HG03521 (cell line): ENCODE data around the gene OR2T3.
"Not testable (repeated sequence)": the region's sequence is repeated elsewhere in the genome, so short reads cannot be mapped to it uniquely, and the experiment has no call there.

Experiments
- ATAC-seq: cut with Tn5 transposase; IDR thresholded peaks from one replicate; pipeline ENCODE4 v1.9.1; 2021; ENCODE audit warnings: mild to moderate bottlenecking, moderate library complexity; ENCODE audit not compliant: unreplicated experiment

OR2T3 gene

DNA sequence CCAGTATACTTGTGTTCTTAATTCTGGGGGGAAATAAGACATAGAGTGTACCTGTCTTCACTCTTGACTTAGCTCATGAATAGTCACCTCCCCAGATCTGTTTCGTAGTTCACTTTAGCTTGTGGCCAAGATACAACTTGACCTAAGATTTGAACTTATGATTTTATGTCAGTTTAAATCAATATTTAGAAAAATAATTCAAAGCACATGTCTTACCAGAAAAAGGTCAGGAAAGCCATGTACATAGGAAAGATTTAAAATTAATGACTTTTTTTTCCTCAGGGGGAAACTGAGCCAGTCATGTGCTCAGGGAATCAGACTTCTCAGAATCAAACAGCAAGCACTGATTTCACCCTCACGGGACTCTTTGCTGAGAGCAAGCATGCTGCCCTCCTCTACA, at the start of gene OR2T3:
Gene OR2T3, plus strand, starts transcription at position 301 of the 400 bp plus-strand sequence. Its CDS starts 0 bp downstream, at position 301.
- ATAC-seq, result not testable (repeated sequence)

DNA sequence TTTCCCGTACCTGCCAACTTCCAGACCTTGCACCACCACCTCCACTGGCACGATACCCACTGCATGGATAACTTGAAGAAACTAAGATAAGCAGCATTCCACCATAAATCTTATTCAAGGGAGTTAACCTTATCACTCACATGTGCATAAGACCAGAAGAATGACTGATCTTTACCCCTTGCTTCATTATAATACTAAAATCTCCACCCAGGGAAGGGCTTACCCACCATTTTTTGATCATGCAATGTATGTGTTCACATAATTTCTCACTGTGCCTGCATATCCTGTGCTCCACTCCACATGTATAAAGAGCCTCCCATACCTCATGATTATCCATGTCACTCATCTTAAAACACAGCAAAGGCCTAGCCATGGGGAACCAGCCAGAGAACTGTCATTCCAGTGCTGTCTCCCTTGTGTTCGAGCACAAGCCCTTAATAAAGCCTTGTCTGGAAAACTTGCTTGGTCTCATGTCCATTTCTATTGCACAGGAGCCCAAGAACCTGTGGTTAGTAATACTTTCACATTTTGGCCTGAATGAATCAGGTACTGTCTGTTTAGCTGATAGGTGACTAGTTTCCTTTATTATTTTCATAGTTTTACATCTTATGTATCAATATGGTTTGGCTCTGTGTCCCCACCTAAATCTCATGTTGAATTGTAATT, 45.5 kb upstream of the OR2T3 start:
- not testable (repeated sequence) for ATAC-seq

DNA sequence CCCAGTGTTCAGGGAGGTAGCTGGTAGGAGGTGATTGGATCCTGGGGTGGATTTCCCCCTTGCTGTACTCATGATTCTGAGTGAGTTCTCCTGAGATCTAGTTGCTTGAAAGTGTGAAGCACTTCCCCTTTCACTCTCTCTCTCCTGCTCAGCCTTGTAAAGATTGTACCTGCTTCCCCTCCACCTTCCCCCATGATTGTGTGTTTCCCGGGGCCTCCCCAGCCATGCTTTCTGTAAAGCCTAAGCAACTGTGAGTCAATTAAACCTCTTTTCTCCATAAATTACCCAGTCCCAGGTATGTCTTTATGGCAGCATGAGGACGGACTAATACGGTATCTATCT, 45.0 kb upstream of the OR2T3 start:
- ATAC-seq, result peak; percentile 69

DNA sequence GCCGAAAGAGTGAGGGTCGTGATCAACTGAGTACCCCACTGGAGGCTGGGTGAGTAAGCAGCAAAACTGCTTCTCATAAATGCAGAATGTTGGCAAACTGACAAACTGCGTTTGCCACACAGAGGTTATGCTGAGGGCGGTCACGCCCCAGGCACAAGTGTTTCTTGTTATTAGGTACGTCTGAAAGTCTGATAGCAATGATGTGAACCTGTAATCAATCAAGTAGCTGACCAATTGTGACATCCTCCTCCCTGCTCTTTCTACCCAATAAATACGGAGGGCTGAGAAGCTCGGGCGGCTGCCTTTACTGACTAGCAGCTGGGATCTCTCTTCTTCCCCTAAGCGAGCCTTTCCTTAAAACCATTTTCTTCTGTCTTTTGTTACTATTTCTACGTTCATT, 41.5 kb upstream of the OR2T3 start:
- not testable (repeated sequence) for ATAC-seq

GRCh38 chr1:248432201-248432600, 41.0 kb upstream of the OR2T3 start:
- ATAC-seq, result peak; percentile 34

DNA sequence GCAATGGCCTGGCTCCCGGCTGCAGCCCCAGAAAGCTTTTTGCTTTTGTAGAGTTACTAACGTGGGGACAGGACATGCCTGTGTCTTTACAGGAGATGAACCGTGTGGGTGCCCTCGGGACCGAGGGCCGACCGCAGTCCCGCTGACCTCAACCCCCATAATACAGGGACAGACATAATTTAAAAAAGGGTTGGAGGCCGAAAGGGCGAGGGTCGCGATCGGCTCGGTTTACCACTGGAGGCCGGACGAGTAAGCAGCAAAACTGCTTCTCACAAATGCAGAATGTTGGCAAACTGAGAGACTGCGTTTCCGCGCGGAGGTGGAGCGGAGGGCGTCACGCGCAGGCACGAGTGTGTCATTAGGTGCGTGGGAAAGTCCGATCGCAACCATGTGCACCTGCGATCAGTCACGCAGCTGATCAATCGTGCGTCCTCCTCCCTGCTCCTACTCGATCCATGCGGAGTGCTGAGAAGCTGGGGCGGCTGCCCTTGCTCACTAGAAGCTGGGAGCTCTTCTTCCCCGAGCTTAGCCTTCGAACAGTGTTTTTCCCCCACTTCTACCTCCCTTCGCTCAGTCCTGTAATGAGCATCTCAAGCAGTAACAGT, 39.2 kb upstream of the OR2T3 start:
- ATAC-seq, result not testable (repeated sequence)

GRCh38 chr1:248434913-248435312, 38.2 kb upstream of the OR2T3 start:
- ATAC-seq, result not testable (repeated sequence)

DNA sequence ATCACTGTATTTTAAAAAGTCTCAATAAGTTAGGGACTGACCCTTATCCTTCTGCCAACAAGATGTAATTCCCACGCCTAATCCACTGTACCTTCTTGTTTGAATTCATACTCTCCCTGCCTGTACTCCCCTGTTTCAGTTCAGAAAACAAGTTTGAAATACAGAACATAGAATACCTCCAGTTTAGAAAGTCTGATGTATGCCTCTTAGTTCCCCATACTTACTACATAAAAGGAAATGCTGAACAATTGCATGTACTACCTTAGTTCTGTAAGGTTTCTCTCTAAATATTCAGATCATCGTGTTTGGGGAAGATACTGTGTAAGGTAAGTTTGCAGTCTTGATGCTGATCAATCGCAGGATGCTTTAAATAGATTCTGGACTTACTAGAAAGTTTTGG, 36.8 kb upstream of the OR2T3 start:
- not testable (repeated sequence) for ATAC-seq

GRCh38 chr1:248438668-248439067, 34.5 kb upstream of the OR2T3 start:
- not testable (repeated sequence) for ATAC-seq

- ATAC-seq, result not testable (repeated sequence)
Observed at GRCh38 chr1:248439283-248439682, 33.9 kb upstream of the OR2T3 start.

DNA sequence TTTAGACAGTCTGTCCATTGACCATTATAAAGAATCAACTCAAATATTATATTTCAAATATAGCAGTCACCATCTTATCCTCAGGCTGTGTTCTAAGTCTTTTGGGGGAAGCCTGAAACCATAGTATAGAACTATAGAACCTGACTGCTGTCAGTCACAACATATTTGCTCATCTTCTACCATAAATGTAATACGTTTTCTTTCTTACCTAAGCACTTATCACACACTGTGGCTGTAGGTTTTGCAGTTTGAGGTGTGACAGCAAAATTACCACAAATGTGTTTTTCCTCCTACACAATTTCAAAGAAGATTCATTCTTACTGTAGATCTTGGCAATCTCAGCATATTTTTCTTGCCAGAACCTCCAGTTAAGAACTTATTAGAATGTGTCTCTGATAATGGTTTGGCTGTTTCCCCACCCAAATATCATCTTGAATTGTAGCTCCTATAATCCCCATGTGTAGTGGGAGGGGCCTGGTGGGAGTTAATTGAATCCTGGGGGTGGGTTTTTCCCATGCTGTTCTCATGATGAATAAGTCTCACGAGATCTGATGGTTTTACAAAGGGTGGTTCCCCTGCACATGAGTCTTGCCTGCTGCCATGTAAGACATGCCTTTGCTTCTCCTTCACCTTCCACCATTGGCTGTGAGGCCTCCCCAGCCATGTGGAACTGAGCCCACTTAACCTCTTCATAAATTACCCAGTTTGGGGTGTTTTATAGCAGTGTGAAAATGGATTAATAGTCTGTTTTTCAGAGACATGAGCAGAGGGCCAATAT, 30.5 kb upstream of the OR2T3 start:
- ATAC-seq, result not testable (repeated sequence)

DNA sequence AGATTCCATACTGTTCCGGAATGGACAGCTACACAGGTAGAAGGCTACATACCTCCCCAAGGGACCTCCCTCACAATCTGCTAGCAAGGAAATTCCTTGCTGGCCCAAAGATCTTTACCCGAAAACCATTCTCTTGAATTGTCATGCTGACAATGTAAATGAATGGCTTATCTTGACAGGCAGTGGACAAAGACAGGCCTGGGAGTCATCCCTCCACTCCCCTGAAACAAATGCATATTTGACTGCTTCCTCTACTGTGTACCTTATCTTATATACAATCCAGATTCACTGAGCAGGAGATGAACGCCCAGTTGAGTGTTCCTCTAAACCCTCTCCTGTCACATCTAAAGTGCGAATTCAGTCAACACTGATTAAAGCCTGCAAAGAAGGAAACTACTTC, 28.5 kb upstream of the OR2T3 start:
- not testable (repeated sequence) for ATAC-seq

- not testable (repeated sequence) for ATAC-seq
Observed at GRCh38 chr1:248445399-248445798, 27.8 kb upstream of the OR2T3 start, which contains the start of gene OR2T2. Gene OR2T2, plus strand, starts transcription at chr1:248445637. Its CDS starts 7,161 bp downstream, at chr1:248452798.

- peak; percentile 39 for ATAC-seq
Observed at GRCh38 chr1:248448409-248449074, 24.6 kb upstream of the OR2T3 start.

DNA sequence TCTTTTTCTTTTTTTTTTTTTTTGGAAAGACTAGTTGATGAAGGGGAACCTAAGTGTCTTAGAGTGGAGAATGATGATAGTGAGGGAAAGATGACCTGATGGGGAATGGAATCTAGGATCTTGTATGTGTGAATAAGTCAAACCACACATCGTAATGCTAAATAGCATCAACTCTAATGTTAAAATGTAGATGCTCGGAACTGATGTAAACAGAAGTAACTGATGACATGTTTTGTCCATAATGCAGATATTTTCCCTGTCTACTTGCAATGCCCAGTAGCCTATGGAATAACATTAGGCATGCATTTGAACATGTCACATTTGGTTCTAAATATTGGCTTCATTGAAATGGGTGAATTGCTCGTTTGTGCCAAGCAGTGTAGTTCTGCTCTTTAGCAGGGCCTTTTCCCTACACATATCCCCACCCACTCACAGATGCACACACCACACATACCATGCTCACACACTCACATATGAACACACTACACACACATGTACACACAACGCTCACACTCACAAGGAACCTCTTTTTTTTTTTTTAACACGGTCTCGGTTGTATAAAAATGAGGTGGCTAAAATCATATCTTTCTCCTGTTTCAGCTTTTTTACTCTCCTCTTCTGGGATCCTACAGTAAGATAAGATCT, 23.2 kb upstream of the OR2T3 start:
- peak; percentile 9 for ATAC-seq

DNA sequence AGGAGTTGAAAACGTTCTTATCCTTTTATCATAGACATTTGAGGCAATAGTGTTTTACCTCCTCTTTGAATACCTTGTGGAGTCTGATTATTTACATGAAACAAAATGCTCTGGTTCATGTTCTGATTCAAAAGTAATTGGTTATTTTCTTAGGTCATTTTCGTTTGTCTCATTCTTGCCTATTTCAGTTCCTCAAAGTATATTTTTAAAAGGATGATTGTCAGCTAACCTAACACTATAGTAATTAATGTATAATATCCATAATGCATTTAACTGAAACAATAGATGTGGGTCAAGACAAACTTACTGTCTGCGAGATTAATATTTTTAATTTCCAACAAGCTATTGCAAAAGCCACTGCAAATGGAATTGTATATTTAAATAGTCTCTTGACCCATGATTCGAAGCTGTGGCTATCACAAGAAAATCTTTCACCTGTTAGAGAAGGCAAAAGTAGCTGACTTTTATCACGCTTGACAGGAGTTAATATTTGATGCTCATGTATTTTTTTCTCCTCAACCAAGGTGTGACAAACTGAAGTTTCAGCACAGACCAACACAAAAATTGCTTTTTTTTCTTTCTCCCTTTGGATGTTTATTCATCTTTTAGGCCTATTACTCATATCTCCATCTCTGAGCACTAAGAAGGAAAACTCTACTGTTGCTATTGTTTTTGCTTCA, 22.5 kb upstream of the OR2T3 start:
- ATAC-seq, result peak; percentile 58

DNA sequence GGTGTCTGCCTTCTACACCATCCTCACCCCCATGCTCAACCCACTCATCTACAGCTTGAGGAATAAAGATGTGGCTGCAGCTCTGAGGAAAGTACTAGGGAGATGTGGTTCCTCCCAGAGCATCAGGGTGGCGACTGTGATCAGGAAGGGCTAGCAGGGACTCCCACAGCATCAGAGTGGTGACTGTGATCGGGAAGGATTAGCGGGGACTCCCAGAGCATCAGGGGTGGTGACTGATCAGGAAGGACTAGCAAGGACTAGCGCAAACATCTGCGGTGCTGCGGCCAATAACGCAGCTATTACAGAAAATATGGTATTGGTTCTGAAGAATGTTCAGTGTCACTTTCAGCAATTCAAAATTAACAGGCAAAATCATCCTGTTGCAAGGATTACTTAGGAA, 19.5 kb upstream of the OR2T3 start:
- ATAC-seq, result not testable (repeated sequence)

- not testable (repeated sequence) for ATAC-seq
Observed at GRCh38 chr1:248455045-248455444, 18.1 kb upstream of the OR2T3 start.

DNA sequence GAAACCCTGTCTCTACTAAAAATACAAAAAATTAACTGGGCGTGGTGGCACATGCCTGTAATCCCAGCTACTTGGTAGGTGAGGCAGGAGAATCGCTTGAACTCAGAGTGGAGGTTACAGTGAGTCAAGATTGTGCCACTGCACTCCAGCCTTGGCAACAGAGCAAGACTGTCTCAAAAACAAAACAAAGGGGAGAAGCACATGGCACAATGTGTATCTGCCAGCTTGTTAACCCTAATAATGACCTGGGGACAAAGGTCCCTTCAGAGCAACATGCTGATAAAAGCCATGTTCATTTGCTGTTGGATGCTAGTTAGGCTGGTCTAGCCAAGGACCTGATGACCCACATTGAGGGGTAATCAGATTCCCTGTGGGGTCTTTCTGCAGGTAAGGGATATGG, 16.5 kb upstream of the OR2T3 start:
- ATAC-seq, result not testable (repeated sequence)

DNA sequence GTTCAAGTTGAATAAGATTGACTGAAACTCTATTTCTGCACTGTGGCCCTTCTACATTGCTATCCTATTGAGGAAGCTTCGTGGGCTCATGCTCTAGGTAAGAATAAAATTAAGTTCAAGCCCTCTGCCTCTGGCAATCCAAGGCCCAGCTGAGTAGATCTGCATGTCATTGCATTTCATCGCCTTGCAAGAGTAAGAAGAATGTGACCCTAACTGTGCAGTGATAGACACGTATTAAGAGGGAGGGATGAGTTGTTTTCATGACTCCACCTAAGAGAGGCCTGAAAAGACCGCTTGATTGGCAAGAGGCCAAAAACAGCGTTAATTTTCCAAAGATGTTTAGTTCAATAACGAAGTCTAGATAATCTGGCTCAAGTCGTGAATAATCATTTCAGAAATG, 14.0 kb upstream of the OR2T3 start:
- ATAC-seq, result not testable (repeated sequence)
